Measurements from ENCODE around the gene EDIL3.
"Not testable (repeated sequence)": the region's sequence is repeated elsewhere in the genome, so short reads cannot be mapped to it uniquely, and the experiment has no call there.

The EDIL3 gene

DNA sequence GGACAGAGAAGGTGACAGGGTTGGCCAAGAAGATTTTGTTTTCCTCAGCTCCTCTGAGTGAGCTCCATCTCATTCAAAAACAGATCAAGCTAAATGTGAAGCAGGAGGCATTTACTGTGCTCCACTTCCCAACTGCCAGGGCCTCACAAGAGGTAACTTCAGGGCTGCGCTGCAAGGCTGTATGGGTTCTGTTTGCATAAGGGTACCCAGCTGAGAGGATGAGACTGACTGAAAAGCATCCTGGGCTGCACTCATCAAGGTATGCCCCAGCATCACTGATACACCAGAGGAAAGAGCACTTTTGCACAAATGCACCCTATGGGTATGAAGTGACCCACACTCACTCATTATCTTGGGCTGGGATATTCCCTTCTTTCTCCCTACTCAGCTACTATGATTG, 347.8 kb downstream of the EDIL3 start:
- DNase-seq: no peak

DNA sequence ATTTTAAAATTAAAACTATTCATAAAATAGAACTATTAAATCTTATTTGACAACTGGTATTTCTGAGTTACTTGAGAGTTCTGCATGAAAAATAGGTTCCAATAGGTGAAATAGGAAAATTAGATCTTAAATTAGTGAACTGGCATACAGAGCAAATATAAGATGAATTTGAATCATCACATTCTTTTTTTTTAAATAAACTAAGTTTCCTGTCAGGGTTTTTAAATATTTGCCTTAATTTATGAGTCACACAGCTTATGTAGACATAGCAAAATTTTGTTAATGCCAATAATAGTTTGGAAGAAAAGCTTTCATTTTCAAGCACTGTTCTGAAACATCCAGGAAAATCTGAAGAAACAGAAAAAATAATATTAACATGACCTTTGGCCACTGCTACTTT, 352.4 kb downstream of the EDIL3 start:
- DNase-seq: no peak

GRCh38 chr5:84028093-84028492, 356.6 kb downstream of the EDIL3 start:
- DNase-seq: no peak

- DNase-seq: not testable (repeated sequence)
Observed at GRCh38 chr5:84018521-84018920, 366.2 kb downstream of the EDIL3 start.

- no peak for DNase-seq
Observed at GRCh38 chr5:84017523-84018172, 367.0 kb downstream of the EDIL3 start.

- no peak for DNase-seq
Observed at GRCh38 chr5:84016085-84016484, 368.6 kb downstream of the EDIL3 start.

DNA sequence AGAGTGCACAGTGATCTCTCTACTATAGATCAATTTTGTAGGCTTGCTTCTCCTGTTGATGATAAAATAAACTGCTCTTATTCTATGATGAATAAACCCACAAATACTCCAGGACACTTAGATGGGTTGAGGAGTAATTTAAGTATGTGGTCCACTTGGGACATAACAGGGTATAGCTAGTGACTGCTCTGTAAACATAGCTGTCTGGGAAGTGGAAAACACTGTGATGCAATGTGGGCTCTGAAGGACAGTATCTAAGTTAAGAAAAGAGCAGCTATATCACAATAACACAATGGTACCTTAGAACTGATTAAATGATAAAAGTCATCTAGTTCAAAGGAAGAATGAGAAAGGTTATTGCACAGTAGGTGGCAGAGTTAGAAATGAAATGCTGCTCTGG, 369.7 kb downstream of the EDIL3 start:
- DNase-seq: no peak

- no peak for DNase-seq
Observed at GRCh38 chr5:83993803-83994202, 390.9 kb downstream of the EDIL3 start.

- DNase-seq: no peak
Observed at GRCh38 chr5:83991566-83992224, 393.0 kb downstream of the EDIL3 start.

- no peak for DNase-seq
Observed at GRCh38 chr5:83988293-83988685, 396.4 kb downstream of the EDIL3 start.

DNA sequence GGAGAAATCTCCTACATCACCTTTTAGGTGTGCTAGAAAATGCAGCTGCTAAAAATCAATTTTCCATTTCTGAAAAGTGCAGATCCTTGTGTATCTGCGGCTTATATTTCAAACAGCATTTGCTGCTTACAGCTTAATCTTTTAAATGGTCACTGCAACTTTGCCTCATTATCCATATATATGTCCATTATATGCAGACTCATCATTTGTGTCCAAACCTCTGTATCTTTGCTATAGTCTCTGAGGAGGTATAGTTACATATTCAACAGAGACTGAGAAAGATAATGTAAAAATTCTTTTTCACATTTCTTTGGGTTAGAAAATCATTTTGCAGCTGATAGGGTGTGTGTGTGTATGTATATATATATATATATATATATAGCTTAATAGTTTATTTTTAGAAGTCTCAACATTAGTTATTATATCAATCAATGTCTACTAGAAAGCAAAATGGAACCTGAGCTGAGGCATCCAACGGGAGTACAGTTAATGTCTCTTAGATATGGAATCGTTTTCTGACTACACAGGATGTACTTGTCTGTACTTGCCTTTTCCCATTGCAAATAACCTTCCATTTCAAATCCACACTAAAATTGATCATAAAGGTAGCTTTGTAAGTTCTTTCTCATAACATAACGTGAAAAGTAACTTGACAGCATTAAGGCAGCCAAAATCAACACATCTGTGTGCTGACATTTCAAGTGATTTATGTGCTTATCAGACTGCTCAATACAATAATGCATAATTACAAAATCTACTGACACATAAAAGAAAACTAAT, 397.0 kb downstream of the EDIL3 start:
- no peak for DNase-seq

DNA sequence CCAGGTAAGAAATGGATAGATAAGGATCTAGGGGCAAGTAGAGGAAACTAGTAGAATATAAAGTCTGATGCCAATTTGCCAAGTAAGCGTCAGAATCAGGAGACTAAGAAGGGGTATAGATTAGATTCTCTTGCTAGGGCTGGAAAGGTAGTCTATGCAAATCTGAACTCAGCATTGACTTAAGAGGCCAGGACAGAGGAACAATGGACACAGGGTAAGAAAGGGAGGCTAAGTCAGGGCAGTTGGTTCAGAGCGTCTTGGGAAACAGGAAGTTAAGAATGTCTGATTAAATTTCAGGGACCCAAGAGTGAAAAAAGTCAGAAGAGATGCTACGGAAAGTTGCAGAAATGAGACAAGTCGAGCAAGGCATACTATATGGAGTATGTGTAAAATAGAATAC, 400.8 kb downstream of the EDIL3 start:
- no peak for DNase-seq

DNA sequence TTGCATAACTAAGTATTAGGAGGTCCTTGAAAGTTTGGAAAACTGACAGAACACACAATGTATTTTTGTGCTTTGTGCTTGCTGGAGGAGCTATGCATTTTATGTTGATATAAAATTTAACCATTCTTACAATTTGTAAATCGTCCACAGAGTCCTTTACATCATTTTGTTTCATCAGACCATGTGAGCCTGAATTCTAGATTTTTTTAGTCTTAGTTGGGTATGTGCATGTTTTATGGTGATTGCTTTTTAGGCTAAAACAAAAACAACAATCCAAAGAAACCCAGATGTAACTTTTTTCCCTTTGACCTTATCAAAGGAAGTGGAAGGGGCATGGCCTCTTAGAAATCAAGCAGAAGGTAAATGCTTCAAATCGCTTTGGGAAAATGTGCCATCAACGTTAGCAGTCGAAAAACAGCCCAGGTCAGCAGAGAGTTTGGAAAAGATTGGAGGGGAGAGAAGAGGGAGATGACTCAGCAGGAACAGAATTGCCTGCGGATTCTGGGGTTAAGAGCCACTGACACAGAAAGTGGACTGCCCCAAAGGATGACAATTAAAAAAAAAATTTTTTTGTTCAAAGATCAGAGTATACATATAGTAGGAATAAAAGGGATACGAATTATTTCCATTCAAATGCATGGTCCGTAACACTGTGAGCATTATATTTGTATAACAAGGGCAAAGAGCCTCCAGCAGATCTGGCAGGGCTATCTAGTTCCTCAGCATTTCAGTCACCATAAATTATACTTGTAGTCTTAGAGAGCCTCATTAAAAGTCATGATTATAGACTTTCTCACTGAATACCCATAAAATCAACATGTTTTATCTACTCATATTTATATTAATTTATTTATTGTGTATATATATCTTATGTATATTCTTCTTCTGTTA, 410.5 kb downstream of the EDIL3 start:
- no peak for DNase-seq

GRCh38 chr5:83972909-83973308, 411.8 kb downstream of the EDIL3 start:
- DNase-seq: no peak

DNA sequence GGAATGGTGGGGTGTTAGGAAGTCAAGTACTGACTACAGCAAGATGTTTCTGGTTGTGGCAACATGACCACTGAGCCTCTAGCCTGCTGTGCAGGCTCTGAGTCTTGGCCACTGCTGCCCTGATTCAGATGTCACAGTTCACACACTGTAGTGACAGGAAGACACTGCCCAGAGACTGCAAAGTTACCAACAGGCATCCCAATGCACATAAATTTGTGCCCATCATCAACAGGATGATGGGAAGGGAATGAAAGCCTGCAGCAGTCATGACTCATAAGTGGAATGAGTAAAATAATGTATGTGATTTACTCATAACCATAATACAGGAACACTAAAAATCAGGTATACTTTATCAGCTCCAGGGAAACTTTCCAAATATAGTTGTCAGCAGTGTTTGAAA, 412.4 kb downstream of the EDIL3 start:
- no peak for DNase-seq

DNA sequence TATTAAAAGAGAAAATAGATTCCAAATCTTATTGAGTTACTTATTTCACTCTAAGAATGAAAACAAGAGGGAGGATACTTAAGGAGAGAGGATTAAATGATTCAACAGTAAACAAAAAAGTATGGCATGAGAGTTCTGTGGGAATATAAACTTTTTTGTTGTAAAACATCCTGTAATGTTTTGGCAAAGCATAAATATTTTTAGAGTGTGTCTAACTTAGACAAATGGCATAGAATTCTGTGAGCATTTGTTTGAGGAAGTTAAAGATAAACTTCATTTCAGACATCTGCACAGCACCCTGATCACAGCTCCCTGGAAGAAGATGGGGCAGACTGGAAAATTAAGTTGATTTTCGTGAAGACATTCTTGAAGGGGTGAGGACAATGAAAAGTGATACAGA, 417.3 kb downstream of the EDIL3 start:
- no peak for DNase-seq

DNA sequence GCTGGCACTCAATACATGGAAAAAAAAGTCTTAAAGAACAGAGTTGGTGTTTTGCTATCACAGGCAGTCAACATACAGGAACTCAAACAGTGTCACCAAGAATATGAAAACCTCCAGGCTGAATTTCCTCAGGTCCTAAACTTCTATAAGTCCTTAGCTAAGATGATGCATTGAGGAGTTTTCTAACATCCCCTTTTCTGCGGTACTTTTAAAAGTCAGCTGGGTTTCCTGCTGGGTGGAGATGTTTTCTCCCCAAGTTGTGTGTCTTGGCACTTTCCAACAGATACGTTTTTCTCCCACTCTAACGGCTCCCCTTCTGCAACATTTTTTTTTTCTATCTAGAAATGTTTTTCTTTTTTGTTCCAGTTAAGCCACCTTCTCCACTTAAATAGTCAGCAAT, 419.2 kb downstream of the EDIL3 start:
- DNase-seq: no peak

- DNase-seq: no peak
Observed at GRCh38 chr5:83964271-83964670, 420.4 kb downstream of the EDIL3 start.

GRCh38 chr5:83957188-83957587, 427.5 kb downstream of the EDIL3 start:
- no peak for DNase-seq

DNA sequence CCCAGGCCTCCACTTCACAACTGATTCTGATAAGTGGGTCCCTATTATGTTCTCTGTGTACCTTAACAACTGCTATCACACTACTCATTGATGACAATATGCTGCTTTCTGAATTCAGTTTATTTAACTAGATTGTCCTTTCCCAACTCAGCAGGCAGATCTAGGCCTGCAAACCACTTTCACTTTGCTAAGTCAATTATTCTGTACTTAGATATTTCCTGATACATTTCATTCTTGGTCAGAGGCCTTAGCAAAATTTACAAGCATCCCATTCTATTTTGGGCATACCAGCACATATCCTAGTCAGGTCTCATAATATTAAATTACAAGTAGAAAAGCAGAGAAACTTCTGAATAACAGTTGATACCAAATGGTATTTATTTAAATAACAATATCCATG, 428.3 kb downstream of the EDIL3 start:
- no peak for DNase-seq

DNA sequence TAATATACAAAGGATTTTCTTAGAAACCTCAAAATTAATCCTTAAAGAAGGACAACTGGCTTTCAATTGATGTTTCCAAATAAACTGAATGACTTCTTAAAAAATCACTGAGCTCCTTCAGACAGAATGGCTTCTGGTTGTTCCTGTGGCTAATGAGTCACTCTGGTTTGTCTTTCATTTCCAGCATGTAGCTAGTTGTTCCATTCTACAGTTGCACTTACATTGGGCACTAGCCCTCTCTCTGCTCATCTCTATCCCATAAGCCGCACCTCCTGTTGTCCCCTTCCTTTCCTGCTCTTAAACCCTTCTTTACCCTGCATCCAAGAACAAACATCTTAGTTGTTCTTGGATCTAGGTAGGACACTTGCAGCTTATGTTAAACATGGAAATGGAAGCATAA, 428.8 kb downstream of the EDIL3 start:
- no peak for DNase-seq

GRCh38 chr5:83947763-83948162, 436.9 kb downstream of the EDIL3 start:
- DNase-seq: no peak

- DNase-seq: no peak
Observed at GRCh38 chr5:83946516-83946915, 438.2 kb downstream of the EDIL3 start.

All from CD4-positive, alpha-beta T cell treated with Interleukin-15 for 1 hour (primary cell).